GM19023 (cell line): Measurements from ENCODE around the gene GPX6.
"Not testable (repeated sequence)": the region's sequence is repeated elsewhere in the genome, so short reads cannot be mapped to it uniquely, and the experiment has no call there.

Experiments
- ATAC-seq: cut with Tn5 transposase; IDR thresholded peaks from one replicate; pipeline ENCODE4 v1.9.1; 2021; ENCODE audit warnings: mild to moderate bottlenecking, moderate library complexity; ENCODE audit not compliant: unreplicated experiment

The GPX6 gene

DNA sequence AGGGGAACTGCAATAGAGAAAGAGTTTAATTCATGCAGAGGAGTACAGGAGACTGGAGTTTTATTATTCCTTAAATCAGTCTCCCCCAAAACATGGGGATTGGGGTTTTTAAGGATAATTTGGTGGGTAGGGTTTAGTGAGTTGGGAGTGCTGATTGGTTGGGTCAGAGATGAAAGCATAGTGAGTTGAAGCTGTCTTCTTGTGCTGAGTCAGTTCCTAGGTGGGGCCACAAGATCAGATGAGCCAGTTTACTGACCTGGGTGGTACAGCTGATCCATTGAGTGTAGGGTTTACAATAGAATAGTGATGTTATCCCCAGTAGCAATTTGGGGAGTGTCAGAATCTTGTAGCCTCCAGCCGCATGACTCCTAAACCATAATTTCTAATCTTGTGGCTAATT, 29.1 kb downstream of the GPX6 start:
- ATAC-seq: no peak

DNA sequence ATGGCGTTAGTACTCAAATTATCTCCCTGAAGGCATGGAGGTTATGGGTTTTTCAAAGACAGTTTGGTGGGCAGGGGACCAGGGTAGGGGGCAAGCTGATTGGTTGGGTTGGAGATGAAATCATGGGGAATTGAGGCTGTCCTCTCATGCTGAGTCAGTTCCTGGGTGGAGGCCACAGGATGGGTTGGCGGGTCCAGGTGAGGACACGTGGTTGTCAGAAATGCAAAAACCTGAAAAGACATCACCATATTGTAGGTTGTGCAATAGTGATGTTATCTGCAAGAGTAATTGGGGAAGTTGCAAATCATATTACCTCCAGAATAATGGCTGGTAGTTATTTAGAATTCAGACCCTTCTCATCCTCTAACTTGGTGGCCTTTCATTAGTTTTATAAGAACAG, 30.1 kb downstream of the GPX6 start:
- ATAC-seq: no peak

DNA sequence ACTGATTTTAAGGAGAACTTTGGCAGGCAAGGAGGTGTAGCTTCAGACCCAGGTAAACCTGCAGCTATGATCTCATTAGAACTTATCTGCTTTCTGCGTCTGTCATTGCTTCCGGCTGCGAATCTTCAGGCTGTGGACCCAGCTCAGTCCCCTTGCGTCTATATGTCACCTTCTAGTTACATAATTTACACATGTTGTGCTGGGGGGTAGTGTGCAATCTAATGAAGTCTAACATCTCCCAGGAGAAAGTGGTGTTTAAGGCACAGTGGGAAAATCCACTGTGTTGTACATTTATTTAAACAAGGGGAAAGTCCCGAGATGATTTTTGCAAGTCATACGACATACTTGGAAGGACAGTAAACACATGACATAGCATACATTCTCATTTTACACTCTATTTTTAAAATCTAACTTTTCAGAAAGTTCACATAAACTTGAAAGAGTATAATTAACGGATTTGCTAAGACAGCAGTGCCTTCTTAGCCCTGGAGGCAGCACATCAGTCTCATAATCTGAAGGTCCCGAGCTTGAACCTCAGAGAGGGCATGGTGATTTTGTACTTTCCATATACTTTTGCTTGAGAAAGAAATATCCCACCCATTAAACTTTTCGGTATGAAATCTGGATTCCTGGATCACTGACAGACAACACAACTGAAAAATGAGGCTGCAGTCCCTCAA, 35.2 kb downstream of the GPX6 start:
- ATAC-seq: no peak

DNA sequence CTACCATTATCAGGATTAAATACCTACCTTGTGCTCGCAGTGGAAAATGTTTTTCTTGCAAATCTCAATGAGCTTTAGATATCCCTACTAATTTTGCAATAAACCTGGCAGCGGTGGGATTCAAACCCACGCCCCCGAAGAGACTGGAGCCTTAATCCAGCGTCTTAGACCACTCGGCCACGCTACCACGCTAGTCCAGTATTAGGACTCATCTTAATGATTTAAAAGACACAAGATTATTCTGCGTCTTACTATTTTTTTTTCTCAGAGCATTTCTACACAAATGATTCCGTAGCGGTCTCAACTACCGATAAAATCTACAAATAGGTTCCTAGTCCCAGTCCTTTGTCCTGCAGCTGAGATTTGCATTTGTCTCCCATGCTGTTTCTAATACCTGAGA, 37.1 kb downstream of the GPX6 start:
- no peak for ATAC-seq

DNA sequence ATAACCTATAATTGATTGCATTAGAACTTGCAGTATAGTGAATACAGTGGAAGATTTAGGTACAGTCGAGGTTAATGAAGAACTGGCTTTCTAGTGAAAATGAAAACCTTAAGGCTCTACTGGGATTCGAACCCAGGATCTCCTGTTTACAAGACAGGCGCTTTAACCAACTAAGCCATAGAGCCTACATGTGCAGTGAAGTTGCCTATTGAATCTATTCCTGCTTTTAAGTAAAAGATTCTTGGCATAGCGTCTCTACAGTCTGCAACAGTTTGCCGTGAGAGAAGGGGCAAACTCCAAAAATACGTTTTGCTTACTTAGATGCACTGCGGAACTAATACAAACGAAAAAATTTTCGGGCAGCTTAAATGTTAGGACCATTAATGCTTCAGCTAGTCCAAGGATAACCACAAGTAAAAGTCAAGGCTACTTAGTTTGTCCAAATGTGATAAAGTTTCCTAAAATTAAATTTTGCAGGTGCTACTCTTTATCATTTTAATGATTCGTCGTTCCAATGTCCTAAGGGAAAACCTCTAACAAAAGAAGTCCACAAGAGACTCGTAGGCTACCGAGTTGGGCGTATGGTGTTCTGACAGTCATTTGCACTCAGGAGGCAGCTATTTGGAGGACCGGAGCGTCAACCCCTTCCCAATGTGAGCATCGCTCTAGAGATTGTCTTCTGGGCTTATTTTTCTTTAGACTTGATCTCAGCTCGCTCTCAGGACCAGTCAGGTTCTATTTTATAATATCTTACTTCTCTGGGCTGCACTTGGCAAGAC, 41.0 kb downstream of the GPX6 start:
- no peak for ATAC-seq

DNA sequence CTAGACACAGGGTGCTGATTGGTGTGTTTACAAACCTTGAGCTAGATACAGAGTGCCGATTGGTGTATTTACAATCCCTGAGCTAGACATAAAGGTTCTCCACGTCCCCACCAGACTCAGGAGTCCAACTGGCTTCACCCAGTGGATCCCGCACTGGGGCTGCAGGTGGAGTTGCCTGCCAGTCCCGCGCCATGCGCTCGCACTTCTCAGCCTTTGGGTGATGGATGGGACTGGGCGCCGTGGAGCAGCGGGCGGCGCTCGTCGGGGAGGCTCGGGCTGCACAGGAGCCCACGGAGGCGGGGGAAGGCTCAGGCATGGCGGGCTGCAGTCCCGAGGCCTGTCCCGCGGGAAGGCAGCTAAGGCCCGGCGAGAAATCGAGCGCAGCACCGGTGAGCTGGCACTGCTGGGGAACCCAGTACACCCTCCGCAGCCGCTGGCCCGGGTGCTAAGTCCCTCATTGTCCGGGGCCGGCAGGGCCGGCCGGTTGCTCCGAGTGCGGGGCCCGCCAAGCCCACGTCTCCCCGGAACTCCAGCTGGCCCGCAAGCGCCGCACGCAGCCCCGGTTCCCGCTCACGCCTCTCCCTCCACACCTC, 46.3 kb downstream of the GPX6 start:
- not testable (repeated sequence) for ATAC-seq

DNA sequence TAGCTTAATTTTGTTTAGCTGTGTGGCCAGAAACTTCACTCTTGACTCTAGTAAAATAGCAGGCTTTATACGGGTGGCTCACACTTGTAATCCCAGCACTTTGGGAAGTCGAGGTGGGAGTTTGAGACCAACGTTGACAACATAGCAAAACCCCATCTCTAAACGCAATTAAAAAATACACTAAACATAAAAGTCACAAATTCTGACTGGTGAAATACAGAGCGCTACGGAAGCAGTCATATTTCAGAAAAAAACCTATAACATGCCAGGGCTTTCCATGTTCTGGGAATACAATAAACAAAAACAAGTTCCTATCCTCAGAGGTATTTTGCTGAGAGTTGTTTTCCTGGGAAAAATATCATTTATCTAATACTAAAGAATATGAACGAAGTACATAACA, 47.5 kb downstream of the GPX6 start:
- ATAC-seq: no peak

DNA sequence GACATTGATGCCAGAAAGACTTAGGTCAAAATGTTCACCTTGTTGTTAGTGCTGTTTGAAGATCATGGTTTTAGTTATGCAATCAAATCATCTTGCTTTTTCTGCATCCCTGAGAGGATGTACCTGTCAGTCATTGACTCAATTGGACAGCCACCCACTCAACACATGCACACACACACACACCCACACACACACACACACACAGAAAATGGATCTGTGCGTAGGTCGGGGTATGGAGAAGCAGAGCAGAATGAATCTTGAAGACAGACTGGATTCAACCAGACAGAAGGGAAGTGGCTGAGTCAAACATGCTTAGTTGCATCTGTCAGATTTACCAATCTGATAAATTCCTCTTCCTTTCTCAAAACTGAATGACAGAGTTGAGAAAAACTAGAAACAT, 53.2 kb downstream of the GPX6 start:
- ATAC-seq: no peak

DNA sequence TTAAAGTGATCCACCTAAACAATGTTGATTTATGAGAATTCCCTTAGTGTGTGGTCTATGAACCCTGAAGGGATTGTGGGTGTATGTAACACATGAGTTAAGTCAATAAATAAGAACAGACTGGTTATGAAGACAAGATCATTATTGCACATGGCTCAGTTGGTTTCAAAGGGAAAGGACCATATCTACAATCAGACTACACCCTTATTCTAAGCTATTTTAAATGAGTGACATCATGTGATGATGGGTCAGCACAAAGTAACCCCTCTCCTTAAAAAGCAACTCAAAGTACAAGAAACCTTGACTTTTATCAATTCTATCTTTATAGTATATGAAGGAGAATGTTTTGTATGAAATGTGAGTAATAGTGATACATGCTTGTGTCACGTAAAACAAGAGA, 57.0 kb downstream of the GPX6 start:
- ATAC-seq: no peak
